ENCODE measurements around the gene NPAS3. TPM values are rescaled to one million over a fixed set of nuclear protein-coding genes. Genes with fewer than 3 reads are reported as not detected.

NPAS3 gene
- total RNA-seq, 1 donor from 2014 or later = 2.0 TPM

DNA sequence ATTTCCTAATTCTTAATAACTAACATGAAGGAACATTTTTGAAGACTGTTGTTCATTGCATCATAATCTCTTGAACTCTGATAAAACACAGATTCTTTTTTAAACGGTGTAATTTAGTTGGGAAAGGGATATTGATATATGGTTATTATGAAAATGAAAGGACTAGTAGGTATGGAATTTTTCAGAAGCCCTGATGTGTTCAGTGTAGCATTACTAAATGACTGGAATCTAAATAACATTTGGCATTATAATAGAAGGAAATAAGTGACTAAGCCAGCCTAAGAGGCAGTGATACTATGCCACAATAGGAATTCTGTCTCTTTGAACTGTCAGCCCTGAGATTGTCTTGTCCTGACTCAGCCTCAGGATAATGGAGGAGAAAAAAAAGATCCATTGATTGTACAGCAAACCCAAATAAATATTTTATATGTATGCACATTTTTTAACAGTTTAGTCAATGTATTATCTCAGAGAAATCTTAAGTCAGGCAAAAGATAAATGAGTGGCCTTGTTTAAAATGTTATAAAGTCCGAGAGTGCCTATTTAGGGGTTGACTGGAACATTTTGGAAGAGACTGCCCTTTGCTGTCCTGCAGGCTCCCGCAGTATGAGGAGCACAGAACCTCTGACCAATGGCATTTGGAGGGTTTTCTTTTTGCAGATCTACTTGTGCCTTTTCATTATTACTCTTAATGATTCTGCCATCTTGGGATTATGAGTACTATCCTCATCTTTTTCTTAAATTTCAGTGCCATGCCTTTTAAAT, 741.0 kb downstream of the NPAS3 start:
- DNase-seq (ENCODE audit: low read depth) = peak; percentile 31
- no peaks in the 10 kb centered on the region for H3K27me3 ChIP-seq (ENCODE audit: control insufficient read depth, insufficient read depth, low read length)
- H3K4me3 ChIP-seq (ENCODE audit: low read depth, low read length) = no peak overlapping the region
- TF ChIP-seq CTCF (IDR thresholded peaks at IDR 0.05; ENCODE audit: insufficient read depth, low read length, poor library complexity, severe bottlenecking) = no peak
- H3K36me3 ChIP-seq (ENCODE audit: control insufficient read depth, insufficient read depth, low read length) = no peaks in the 10 kb centered on the region

- H3K36me3 ChIP-seq (ENCODE audit: control insufficient read depth, insufficient read depth, low read length) = no peaks in the 10 kb centered on the region
- TF ChIP-seq CTCF (IDR thresholded peaks at IDR 0.05; ENCODE audit: insufficient read depth, low read length, poor library complexity, severe bottlenecking) = no peak
- no peak overlapping the region for H3K4me3 ChIP-seq (ENCODE audit: low read depth, low read length)
- H3K27me3 ChIP-seq (ENCODE audit: control insufficient read depth, insufficient read depth, low read length) = no peaks in the 10 kb centered on the region
- no peak for DNase-seq (ENCODE audit: low read depth)
Observed at GRCh38 chr14:33680873-33681272, 742.2 kb downstream of the NPAS3 start.

DNA sequence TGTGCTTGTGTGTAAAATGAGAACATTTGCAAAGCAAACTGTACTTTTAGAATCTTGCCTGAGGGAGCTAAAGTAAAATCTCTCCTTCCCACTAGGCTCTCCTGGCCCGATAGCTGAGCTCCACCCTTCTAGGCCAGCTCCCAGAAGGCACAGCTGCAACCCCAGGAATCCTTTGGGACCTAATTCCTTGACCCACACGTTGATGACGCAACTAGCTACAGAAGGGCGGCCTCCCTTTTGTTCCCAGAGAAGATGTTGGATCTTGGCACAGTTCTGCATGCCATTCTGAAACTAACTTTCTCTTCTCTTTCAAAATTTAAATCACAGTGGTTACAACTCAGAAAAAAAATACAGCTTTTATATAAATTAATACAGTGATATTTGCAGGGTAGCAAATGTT, 744.1 kb downstream of the NPAS3 start:
- Histone ChIP-seq H3K36me3 (ENCODE audit: control insufficient read depth, insufficient read depth, low read length) (no peaks in the 10 kb centered on the region), H3K4me3 (ENCODE audit: low read depth, low read length) (no peak overlapping the region), H3K27me3 (ENCODE audit: control insufficient read depth, insufficient read depth, low read length) (no peaks in the 10 kb centered on the region)
- TF ChIP-seq CTCF (IDR thresholded peaks at IDR 0.05; ENCODE audit: insufficient read depth, low read length, poor library complexity, severe bottlenecking) = no peak
- DNase-seq (ENCODE audit: low read depth) = no peak

DNA sequence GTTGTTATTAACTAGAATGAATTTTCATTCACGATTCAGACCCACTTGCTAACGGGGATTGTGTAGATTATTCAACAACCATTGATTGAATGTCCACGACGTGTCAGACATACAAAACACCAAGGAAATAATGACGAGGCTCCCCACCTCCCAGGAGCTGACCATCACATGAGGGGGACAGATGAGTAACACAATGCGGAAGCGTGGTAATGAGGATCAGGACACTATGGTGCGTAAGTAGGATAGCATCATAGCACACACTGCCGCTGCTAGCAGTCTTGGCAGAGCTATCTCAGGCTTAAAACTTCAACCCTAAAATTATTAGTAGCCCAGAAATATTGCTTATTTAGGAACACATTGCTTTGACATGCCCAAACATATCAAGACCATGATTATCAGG, 746.3 kb downstream of the NPAS3 start:
- DNase-seq (ENCODE audit: low read depth) = no peak
- TF ChIP-seq CTCF (IDR thresholded peaks at IDR 0.05; ENCODE audit: insufficient read depth, low read length, poor library complexity, severe bottlenecking) = no peak
- no peak overlapping the region for H3K4me3 ChIP-seq (ENCODE audit: low read depth, low read length)
- no peaks in the 10 kb centered on the region for H3K27me3 ChIP-seq (ENCODE audit: control insufficient read depth, insufficient read depth, low read length)
- H3K36me3 ChIP-seq (ENCODE audit: control insufficient read depth, insufficient read depth, low read length) = no peaks in the 10 kb centered on the region

DNA sequence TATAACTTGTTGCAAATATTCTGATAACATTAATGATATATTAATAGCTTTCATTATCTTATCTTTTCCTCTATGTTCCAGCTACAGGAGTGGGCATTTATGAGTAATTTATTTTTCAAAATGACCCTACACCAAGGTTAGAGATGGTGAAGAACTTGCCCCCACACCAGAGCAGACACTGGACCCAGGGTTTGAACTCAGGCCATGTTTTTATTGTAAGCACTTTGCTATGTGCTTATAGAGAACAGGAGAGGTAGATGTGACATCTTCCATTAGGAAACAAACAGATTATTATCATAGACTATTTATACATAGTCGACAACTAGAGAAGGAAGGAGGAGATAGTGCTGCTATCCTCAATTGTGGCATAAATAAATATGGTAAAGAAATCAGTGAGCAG, 747.0 kb downstream of the NPAS3 start:
- Histone ChIP-seq H3K4me3 (ENCODE audit: low read depth, low read length) (no peak overlapping the region), H3K36me3 (ENCODE audit: control insufficient read depth, insufficient read depth, low read length) (no peaks in the 10 kb centered on the region), H3K27me3 (ENCODE audit: control insufficient read depth, insufficient read depth, low read length) (no peaks in the 10 kb centered on the region)
- TF ChIP-seq CTCF (IDR thresholded peaks at IDR 0.05; ENCODE audit: insufficient read depth, low read length, poor library complexity, severe bottlenecking) = no peak
- DNase-seq (ENCODE audit: low read depth) = no peak

GRCh38 chr14:33686218-33686617, 747.5 kb downstream of the NPAS3 start:
- peak; percentile 56 for DNase-seq (ENCODE audit: low read depth)
- H3K4me3 ChIP-seq (ENCODE audit: low read depth, low read length) = no peak overlapping the region
- H3K27me3 ChIP-seq (ENCODE audit: control insufficient read depth, insufficient read depth, low read length) = no peaks in the 10 kb centered on the region
- no peak for TF ChIP-seq CTCF (IDR thresholded peaks at IDR 0.05; ENCODE audit: insufficient read depth, low read length, poor library complexity, severe bottlenecking)
- no peaks in the 10 kb centered on the region for H3K36me3 ChIP-seq (ENCODE audit: control insufficient read depth, insufficient read depth, low read length)

All from kidney epithelial cell (primary cell).